ENCODE results near the gene TP53RK. TPM values are rescaled to one million over a fixed set of nuclear protein-coding genes. Genes with fewer than 3 reads are reported as not detected.

Gene TP53RK
- total RNA-seq, 3 donors from 2014 or later, result 14.4 to 29.2 (median 27.1) TPM

GRCh38 chr20:46672543-46673148, 16.6 kb downstream of the TP53RK start:
- Histone ChIP-seq H3K36me3 (no peaks in the 10 kb centered on the region), H3K4me1 (no peaks in the 10 kb centered on the region), H3K27me3 (no peaks in the 10 kb centered on the region), H3K27ac (no peak overlapping the region), H3K4me3 (no peak overlapping the region), H3K9me3 (peaks cover 5 to 24% of the 10 kb centered on the region in 2 donors)
- no peak for DNase-seq (ENCODE audit: low spot score in 2 of 2)
- intact Hi-C loops (cut with DNase I; ENCODE audit: low total_unique reads), result no loop called here
- TF ChIP-seq CTCF (IDR thresholded peaks at IDR 0.05) (no peak), POLR2A (IDR thresholded peaks at IDR 0.05) (no peak), POLR2AphosphoS5 (IDR thresholded peaks at IDR 0.05) (no peak)

GRCh38 chr20:46671866-46672542, 17.2 kb downstream of the TP53RK start:
- Histone ChIP-seq H3K4me1 (no peaks in the 10 kb centered on the region), H3K4me3 (no peak overlapping the region), H3K27ac (no peak overlapping the region), H3K27me3 (no peaks in the 10 kb centered on the region), H3K36me3 (no peaks in the 10 kb centered on the region), H3K9me3 (peaks cover 5 to 24% of the 10 kb centered on the region in 2 donors)
- no peak for DNase-seq (ENCODE audit: low spot score in 2 of 2)
- intact Hi-C loops (cut with DNase I; ENCODE audit: low total_unique reads), result no loop called here
- TF ChIP-seq CTCF (IDR thresholded peaks at IDR 0.05) (no peak), POLR2AphosphoS5 (IDR thresholded peaks at IDR 0.05) (no peak), POLR2A (IDR thresholded peaks at IDR 0.05) (no peak)

GRCh38 chr20:46670585-46671584, 18.4 kb downstream of the TP53RK start:
- Histone ChIP-seq H3K27ac (no peak overlapping the region), H3K4me1 (no peaks in the 10 kb centered on the region), H3K27me3 (no peaks in the 10 kb centered on the region), H3K9me3 (peaks cover 5 to 24% of the 10 kb centered on the region in 2 donors), H3K36me3 (no peaks in the 10 kb centered on the region), H3K4me3 (no peak overlapping the region)
- intact Hi-C loops (cut with DNase I; ENCODE audit: low total_unique reads), result no loop called here
- no peak for DNase-seq (ENCODE audit: low spot score in 2 of 2)
- no peak for TF ChIP-seq POLR2AphosphoS5 (IDR thresholded peaks at IDR 0.05)
- no peak for TF ChIP-seq POLR2A (IDR thresholded peaks at IDR 0.05)
- no peak for TF ChIP-seq CTCF (IDR thresholded peaks at IDR 0.05)

- peaks cover 5 to 24% of the 10 kb centered on the region in 2 donors for H3K9me3 ChIP-seq
- TF ChIP-seq POLR2AphosphoS5 (IDR thresholded peaks at IDR 0.05) (no peak), CTCF (IDR thresholded peaks at IDR 0.05) (no peak), POLR2A (IDR thresholded peaks at IDR 0.05) (no peak)
- no peaks in the 10 kb centered on the region for H3K27me3 ChIP-seq
- intact Hi-C loops (cut with DNase I; ENCODE audit: low total_unique reads), result no loop called here
- no peak overlapping the region for H3K4me3 ChIP-seq
- no peak for DNase-seq (ENCODE audit: low spot score in 2 of 2)
- H3K4me1 ChIP-seq, result no peaks in the 10 kb centered on the region
- H3K36me3 ChIP-seq, result no peaks in the 10 kb centered on the region
- H3K27ac ChIP-seq, result no peak overlapping the region
Measured at GRCh38 chr20:46670228-46670584, 19.0 kb downstream of the TP53RK start.
